Stomach smooth muscle (tissue), 2 donors: ENCODE measurements around the gene MAPT.

Experiments
- H3K27ac ChIP-seq: one replicate; pipeline ENCODE4 v1.7.0; 2013; ENCODE audit warnings: mild to moderate bottlenecking, low read length, inconsistent platforms
- H3K27me3 ChIP-seq, 2 donors: one replicate each; pipeline ENCODE4 v1.7.0; 2013; ENCODE audit warnings: low read length in 2 of 2; ENCODE audit not compliant: insufficient read depth in 2 of 2, control insufficient read depth in 1 of 2
- H3K36me3 ChIP-seq, 2 donors: one replicate each; pipeline ENCODE4 v1.7.0; 2013; ENCODE audit warnings: low read length in 2 of 2; ENCODE audit not compliant: control insufficient read depth in 2 of 2, insufficient read depth in 2 of 2
- H3K4me1 ChIP-seq: one replicate; pipeline ENCODE4 v1.7.0; 2013; ENCODE audit warnings: low read length; ENCODE audit not compliant: control insufficient read depth, insufficient read depth
- H3K4me3 ChIP-seq, 2 donors: one replicate each; pipeline ENCODE4 v1.7.0; 2013; ENCODE audit warnings: low read length in 2 of 2
- H3K9ac ChIP-seq, 2 donors: one replicate each; pipeline ENCODE4 v1.7.0; 2013; ENCODE audit warnings: low read length in 2 of 2, mild to moderate bottlenecking in 1 of 2
- H3K9me3 ChIP-seq, 2 donors: one replicate each; pipeline ENCODE4 v1.7.0; 2013; ENCODE audit warnings: low read length in 2 of 2; ENCODE audit not compliant: control insufficient read depth in 2 of 2
- donor health status: healthy.
- donor health status: Pancreatic carcinoma.

Gene MAPT

DNA sequence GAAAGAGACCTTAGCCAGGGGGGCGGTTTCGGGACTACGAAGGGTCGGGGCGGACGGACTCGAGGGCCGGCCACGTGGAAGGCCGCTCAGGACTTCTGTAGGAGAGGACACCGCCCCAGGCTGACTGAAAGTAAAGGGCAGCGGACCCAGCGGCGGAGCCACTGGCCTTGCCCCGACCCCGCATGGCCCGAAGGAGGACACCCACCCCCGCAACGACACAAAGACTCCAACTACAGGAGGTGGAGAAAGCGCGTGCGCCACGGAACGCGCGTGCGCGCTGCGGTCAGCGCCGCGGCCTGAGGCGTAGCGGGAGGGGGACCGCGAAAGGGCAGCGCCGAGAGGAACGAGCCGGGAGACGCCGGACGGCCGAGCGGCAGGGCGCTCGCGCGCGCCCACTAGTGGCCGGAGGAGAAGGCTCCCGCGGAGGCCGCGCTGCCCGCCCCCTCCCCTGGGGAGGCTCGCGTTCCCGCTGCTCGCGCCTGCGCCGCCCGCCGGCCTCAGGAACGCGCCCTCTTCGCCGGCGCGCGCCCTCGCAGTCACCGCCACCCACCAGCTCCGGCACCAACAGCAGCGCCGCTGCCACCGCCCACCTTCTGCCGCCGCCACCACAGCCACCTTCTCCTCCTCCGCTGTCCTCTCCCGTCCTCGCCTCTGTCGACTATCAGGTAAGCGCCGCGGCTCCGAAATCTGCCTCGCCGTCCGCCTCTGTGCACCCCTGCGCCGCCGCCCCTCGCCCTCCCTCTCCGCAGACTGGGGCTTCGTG is at the start of gene MAPT:
MAPT (plus strand) TSS at position 533 of the 763 bp plus-strand sequence. CDS start 67,784 bp downstream, outside the sequence.
- Histone ChIP-seq H3K9ac (peak within 1 kb of the TSS; percentile 62 to 82), H3K27me3 (peaks cover 28 to 39% of the 10 kb centered on the region in 2 donors), H3K36me3 (no peaks in the 10 kb centered on the region), H3K4me1 (peaks cover 32% of the 10 kb centered on the region), H3K9me3 (no peaks in the 10 kb centered on the region), H3K4me3 (peak within 1 kb of the TSS; percentile 83 to 84), H3K27ac (no peak within 1 kb of the TSS)

DNA sequence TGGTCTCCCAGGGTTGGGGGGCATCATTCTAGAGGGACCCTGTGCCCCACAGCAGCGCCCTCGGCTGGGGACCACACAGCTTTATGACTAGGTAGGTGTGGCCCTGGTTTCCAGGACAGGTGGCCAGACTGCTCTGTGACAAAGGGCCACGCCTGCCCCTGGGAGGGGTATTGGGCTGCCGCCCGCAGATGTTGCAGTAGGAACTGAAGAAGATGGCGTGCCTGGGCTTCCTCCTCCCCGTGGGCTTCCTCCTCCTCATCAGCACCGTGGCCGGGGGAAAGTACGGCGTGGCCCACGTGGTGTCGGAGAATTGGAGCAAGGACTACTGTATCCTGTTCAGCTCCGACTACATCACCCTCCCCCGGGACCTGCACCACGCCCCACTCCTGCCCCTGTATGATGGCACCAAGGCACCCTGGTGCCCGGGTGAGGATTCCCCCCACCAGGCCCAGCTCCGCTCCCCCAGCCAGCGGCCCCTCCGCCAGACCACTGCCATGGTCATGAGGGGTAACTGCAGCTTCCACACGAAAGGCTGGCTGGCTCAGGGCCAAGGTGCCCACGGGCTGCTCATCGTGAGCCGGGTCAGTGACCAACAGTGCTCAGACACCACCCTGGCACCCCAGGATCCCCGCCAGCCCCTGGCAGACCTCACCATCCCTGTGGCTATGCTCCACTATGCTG is 49.5 kb upstream of the MAPT start, which contains the start of gene SPPL2C:
SPPL2C (plus strand) TSS at position 187 of the 681 bp plus-strand sequence; CDS start at position 213, 26 bp downstream.
- Histone ChIP-seq H3K4me3 (no peak within 1 kb of the TSS), H3K9ac (no peak within 1 kb of the TSS), H3K4me1 (peaks cover 5% of the 10 kb centered on the region), H3K36me3 (no peaks in the 10 kb centered on the region), H3K27me3 (peaks cover 0 to 4% of the 10 kb centered on the region in 2 donors), H3K27ac (no peak within 1 kb of the TSS), H3K9me3 (no peaks in the 10 kb centered on the region)

DNA sequence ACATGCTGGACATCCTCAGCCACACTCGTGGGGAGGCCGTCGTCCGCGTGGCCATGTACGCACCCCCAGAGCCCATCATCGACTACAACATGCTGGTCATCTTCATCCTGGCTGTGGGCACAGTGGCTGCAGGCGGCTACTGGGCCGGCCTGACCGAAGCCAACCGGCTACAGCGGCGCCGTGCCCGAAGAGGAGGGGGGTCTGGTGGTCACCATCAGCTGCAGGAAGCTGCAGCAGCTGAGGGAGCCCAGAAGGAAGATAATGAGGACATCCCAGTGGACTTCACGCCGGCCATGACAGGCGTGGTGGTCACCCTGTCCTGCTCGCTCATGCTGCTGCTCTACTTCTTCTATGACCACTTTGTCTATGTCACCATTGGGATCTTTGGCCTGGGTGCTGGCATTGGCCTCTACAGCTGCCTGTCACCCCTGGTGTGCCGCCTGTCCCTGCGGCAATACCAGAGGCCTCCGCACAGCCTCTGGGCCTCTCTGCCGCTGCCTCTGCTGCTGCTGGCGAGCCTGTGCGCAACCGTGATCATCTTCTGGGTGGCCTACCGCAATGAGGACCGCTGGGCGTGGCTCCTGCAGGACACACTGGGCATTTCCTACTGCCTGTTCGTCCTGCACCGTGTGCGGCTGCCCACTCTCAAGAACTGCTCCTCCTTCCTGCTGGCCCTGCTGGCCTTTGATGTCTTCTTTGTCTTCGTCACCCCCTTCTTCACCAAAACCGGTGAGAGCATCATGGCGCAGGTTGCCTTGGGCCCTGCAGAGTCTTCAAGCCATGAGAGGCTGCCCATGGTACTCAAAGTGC is 48.8 kb upstream of the MAPT start:
- Histone ChIP-seq H3K4me1 (peaks cover 5% of the 10 kb centered on the region), H3K36me3 (no peaks in the 10 kb centered on the region), H3K9me3 (no peaks in the 10 kb centered on the region), H3K4me3 (no peak overlapping the region), H3K9ac (no peak overlapping the region), H3K27me3 (peaks cover 0 to 4% of the 10 kb centered on the region in 2 donors), H3K27ac (no peak overlapping the region)

DNA sequence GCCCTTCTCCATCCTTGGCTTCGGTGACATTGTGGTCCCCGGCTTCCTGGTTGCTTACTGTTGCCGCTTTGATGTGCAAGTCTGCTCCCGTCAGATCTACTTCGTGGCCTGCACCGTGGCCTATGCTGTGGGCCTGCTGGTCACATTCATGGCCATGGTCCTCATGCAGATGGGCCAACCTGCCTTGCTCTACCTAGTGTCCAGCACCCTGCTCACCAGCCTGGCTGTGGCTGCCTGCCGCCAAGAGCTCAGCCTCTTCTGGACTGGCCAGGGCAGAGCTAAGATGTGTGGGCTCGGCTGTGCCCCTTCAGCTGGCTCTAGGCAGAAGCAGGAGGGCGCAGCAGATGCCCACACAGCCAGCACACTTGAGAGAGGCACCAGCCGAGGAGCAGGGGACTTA is 48.1 kb upstream of the MAPT start:
- peaks cover 4 to 8% of the 10 kb centered on the region in 2 donors for H3K27me3 ChIP-seq
- peaks cover 5% of the 10 kb centered on the region for H3K4me1 ChIP-seq
- no peak overlapping the region for H3K4me3 ChIP-seq
- H3K27ac ChIP-seq: no peak overlapping the region
- H3K9ac ChIP-seq: no peak overlapping the region
- H3K36me3 ChIP-seq: no peaks in the 10 kb centered on the region
- H3K9me3 ChIP-seq: no peaks in the 10 kb centered on the region

DNA sequence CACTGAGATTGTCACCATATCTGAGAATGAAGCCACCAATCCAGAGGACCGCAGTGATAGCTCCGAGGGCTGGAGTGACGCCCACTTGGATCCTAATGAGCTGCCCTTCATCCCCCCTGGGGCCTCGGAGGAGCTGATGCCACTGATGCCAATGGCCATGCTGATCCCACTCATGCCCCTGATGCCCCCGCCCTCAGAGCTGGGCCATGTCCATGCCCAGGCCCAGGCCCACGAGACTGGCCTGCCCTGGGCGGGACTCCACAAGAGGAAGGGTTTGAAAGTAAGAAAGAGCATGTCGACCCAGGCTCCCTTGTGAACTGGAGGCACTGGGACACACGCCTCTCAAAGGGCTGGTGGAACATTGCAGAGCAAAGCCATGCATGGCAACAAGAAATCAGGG is 47.7 kb upstream of the MAPT start:
- Histone ChIP-seq H3K4me3 (no peak overlapping the region), H3K9ac (no peak overlapping the region), H3K36me3 (no peaks in the 10 kb centered on the region), H3K4me1 (peaks cover 5% of the 10 kb centered on the region), H3K9me3 (no peaks in the 10 kb centered on the region), H3K27me3 (peaks cover 7 to 10% of the 10 kb centered on the region in 2 donors), H3K27ac (no peak overlapping the region)

DNA sequence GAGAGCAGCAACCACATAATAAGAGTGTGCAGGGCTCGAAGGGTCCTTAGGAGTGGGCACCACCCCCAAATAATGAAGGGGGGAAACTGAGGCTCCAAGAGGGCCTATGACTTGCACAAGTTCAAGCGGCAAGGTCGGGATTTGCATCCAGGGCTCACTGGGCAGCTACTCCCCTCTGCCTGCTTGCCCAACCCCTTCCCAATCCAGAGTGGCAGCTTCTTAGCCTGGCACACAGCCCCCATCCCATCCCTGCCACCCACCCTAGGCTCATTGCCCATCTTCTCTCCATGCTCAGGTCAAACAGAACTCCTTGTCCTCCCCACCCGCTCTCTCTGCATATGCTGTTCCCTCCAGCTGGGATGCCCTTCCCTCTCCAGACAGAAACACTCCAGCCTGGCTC is 47.3 kb upstream of the MAPT start:
- H3K4me3 ChIP-seq: no peak overlapping the region
- H3K36me3 ChIP-seq: no peaks in the 10 kb centered on the region
- peaks cover 11 to 15% of the 10 kb centered on the region in 2 donors for H3K27me3 ChIP-seq

DNA sequence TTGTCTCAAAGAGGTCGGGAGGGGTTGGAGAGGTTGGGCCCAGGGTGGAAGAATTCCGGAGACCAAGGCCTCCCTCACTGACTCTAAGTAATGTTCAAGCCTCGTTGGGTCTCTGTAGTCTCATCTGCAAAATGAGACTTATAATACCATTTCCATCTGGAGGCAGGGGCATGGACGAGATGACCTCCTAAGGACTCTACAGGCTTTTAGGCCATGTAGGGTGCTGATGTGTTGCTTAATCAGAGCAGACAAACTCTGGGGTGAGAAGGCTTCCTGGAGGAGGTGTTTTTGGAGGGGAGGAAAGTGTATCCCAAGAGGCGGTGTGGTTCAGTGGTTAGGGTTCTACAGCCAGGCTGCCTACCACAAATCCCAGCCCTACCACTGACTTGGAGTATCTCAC is 46.6 kb upstream of the MAPT start:
- Histone ChIP-seq H3K27ac (no peak overlapping the region), H3K9me3 (no peaks in the 10 kb centered on the region), H3K36me3 (no peaks in the 10 kb centered on the region), H3K4me3 (no peak overlapping the region), H3K9ac (no peak overlapping the region), H3K27me3 (peaks cover 11 to 16% of the 10 kb centered on the region in 2 donors), H3K4me1 (peaks cover 5% of the 10 kb centered on the region)

More for the DNA sequence above, 47.3 kb upstream of the MAPT start:
- Histone ChIP-seq H3K9ac (no peak overlapping the region), H3K27ac (no peak overlapping the region), H3K9me3 (no peaks in the 10 kb centered on the region), H3K4me1 (peaks cover 5% of the 10 kb centered on the region)

DNA sequence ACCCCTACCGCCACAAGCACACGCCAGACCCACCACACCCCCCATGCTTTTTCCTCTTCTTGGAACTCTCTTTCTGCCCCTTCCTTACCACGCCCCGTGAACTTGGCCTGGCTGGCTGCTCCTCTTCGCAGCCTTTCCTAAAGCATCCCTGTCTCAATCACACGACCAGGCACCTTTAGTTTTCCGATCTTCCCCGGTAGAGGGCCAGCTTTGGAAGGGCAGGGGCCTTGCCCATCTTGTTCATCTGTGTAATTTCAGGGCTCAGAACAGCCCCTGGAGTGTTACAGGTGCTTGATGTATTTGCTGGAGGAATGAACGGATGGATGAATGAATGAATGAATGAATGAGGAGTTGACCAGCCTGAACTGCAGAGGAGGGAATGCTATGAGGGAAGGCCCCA is 45.9 kb upstream of the MAPT start:
- Histone ChIP-seq H3K27ac (no peak overlapping the region), H3K4me3 (no peak overlapping the region), H3K9ac (no peak overlapping the region), H3K27me3 (peaks cover 11 to 16% of the 10 kb centered on the region in 2 donors), H3K4me1 (peaks cover 5% of the 10 kb centered on the region), H3K9me3 (no peaks in the 10 kb centered on the region), H3K36me3 (no peaks in the 10 kb centered on the region)

DNA sequence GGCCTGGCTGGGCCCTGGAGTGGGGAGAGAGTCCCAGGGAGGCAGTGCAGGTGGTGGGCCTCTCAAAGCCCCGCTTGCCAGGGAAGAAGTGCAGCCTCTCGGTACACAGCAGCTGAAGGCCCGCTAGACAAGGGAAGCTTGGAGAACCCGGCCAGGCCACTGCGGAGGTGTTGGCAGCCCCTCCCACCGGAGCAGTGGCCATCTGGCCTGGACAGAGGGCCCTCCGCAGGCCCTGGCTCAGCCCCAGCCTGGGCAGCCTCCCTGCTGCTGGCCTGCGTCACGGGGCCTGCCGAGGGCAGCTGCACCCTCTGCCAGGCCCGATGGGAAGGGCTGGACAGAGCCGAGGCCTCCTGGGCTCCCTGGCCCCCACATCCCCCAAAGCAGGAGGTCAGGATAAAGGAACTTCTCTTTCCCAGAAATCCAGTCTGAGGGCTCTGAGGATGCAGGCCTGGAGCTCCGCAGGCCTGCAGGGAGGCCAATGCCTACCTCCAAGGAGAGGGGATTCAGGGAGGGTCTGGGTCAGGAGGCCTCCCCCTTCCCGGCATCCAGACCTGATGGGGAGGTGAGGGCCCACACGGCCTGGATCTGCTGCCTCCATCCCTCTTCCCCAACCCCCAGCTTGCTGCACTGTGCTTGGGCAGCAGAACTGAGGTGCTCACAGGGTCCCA is 45.4 kb upstream of the MAPT start:
- H3K4me3 ChIP-seq: no peak overlapping the region

DNA sequence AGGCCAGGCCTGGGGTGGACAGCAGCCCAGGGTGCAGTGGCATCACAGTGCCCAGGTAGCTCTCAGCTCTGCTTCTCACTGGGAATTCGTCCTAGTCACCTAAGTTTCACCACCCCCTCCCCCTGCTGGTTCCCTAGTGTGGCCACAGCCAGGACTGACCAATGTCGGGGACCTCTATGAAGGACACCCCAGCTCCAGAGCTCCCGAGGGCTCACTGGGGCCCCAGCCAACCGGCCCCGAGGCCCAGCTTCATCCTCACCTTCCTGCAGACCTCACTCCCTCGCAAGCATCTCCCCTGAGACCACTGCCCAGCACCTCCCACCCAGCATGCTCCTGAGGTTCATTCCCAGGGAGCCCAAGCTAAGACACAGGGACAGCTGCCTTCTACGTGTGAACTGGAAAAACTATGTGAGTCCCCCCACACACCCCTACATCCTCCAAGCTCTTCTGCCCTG is 44.8 kb upstream of the MAPT start:
- peaks cover 14 to 16% of the 10 kb centered on the region in 2 donors for H3K27me3 ChIP-seq
- H3K4me1 ChIP-seq: peaks cover 5% of the 10 kb centered on the region
- no peaks in the 10 kb centered on the region for H3K9me3 ChIP-seq
- H3K27ac ChIP-seq: no peak overlapping the region
- no peak overlapping the region for H3K4me3 ChIP-seq
- no peak overlapping the region for H3K9ac ChIP-seq
- H3K36me3 ChIP-seq: no peaks in the 10 kb centered on the region

More for the DNA sequence above, 45.4 kb upstream of the MAPT start:
- Histone ChIP-seq H3K36me3 (no peaks in the 10 kb centered on the region), H3K4me1 (peaks cover 5% of the 10 kb centered on the region), H3K9ac (no peak overlapping the region), H3K9me3 (no peaks in the 10 kb centered on the region), H3K27me3 (peaks cover 14 to 16% of the 10 kb centered on the region in 2 donors), H3K27ac (no peak overlapping the region)
